GM19035 (cell line): ENCODE results near the gene TRIM38.
"Not testable (repeated sequence)": the region's sequence is repeated elsewhere in the genome, so short reads cannot be mapped to it uniquely, and the experiment has no call there.

Source experiments
- ATAC-seq: cut with Tn5 transposase; IDR thresholded peaks from one replicate; pipeline ENCODE4 v1.9.1; 2021; ENCODE audit not compliant: unreplicated experiment

Gene TRIM38

DNA sequence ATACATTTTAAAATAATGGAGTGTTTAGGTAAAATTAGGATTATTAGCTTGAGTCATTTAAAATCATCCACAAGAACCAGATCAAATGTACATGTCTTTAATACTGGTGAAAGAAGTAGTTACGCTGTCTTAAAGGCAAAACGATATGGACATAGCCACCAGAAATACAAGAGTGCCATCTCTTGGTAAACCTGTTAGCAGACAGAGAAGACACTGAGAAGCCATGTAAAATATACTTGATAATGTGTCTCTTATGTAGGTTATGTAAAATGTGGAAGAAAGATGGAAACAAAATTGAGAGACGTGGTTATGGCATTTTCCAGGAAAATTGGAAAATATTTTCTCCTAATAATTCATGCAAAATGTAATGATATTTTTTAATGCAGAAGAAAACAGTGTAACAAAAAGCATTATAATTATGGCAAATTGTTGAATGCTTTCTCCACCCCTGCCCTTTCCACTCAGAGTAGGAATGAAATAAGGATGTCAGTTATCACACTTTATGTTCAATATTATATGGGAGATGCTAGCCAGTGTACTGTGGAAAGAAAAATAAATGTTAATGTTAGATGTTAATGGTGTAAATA is 19.9 kb upstream of the TRIM38 start:
- ATAC-seq: no peak

GRCh38 chr6:25943887-25944286 is 18.7 kb upstream of the TRIM38 start:
- ATAC-seq: no peak

DNA sequence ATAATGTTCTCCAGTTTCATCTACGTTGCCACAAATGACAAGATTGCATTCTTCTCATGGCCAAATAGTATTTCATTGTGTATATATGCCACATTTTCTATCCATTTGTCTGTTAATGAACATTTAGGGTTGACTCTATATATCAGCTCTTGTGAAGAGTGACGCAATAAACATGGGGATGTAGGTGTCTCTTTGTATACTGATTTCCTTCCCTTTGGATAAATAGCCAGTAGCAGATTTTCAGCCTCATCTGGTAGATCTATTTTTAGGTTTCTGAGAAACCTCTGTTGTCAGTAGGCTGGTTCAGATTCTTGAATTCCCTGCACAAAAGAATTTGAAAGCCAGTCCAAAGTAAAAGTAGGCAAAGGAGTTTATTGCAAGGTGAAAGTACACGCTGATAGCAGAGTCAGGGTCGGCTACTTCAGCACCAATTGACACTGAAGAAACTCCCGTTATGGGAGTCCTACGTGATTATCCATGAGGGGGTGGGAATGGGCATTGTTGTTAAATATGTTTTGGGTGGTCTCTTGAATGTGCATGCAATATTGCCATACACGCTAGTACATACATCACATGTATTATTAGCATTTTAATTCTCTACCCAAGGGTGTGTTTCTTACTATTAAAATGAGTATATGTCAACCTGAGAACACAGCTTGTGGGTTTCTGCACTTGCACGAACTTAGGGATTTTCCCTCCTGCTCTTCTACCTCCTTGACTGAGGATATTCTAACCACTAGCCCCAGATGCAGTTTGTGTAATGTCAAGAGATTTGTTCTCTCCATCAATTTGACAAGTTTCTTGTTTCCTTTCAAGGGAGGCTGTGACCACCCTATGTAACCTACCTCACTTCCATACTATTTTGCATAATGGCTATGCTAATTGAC is 17.7 kb upstream of the TRIM38 start:
- ATAC-seq: peak; percentile 92

GRCh38 chr6:25945738-25946137 is 16.9 kb upstream of the TRIM38 start:
- ATAC-seq: not testable (repeated sequence)

GRCh38 chr6:25946631-25947030 is 16.0 kb upstream of the TRIM38 start:
- ATAC-seq: no peak

DNA sequence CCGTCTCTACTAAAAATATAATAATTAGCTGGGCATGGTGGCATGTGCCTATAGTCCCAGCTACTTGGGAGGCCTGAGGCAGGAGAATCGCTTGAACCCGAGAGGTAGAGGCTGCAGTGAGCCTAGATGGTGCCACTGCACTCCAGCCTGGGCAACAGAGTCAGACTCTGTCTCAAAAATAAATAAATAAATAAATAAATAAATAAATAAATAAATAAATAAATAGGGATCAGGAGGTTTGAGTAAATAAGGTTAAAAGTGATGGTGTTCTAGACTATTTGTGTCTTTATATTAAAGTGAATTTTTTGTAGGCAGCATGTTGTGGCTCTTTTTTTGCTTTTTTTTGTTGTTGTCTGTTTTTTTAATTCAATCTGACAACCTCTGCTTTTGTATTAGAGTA is 15.1 kb upstream of the TRIM38 start:
- not testable (repeated sequence) for ATAC-seq

DNA sequence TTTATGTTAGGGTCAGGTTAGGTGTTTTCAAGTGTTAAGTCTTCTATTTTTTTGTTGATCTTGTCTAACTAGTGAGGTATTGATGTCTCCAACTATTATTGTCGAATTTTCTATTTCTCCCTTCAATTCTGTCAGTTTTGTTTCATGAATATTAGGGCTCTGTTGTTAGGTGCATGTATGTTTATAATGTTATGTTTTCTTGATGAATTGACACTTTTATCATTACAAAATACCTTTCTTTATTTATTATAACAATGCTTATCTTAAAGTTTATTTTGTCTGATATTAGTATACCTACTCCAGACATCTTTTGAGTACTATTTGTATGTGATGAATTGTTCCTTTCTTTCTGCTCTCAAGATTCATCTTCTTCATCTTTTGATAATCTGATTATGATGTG is 12.9 kb upstream of the TRIM38 start:
- ATAC-seq: no peak

DNA sequence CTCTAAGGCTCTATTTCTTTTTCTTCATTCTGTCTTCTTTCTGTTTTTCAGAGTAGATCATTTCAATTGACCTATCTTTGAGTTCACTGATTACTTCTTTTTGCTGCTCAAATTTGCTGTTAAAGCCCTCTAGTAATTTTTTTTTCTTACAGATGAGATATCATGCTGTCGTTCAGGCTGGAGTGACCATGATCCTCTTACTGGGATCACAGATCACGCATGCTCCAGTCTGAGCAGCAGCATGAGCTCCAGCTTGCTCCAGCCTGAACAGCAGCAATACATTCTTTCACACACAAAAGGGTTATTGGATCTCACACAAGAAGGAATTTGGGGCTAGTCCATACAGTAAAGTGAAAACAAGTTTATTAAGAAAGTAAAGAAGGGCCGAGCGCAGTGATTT is 12.3 kb upstream of the TRIM38 start:
- no peak for ATAC-seq

DNA sequence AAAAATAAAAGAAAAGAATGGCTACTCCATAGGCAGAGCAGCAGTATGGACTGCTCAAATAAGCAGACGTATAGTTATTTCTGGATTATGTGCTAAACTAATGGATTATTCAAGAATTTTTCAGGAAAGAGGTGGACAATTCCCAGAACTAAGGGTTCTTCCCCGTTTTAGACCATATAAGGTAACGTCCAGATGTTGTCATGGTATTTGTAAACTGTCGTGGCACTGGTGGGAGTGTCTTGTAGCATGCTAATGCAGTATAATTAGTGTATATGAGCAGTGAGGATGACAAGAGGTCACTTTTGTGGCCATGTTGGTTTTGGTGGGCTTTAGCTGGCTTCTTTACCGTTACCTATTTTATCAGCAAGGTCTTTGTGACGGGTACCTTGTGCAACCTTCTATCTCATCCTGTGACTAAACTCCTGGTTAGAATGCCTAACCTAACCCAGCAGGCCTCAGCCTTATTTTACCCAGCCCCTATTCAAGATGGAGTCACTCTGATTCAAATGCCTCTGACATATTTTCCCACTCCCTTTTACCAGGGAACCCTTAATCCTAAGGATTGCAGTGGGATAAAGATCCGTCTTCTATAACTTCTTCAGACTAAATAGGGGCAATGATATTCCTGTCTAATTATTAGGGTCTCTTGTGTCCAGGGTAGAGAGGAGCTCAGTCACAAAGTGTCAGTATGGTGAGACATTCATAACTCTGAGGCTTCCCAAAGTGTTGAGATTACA is 11.1 kb upstream of the TRIM38 start:
- ATAC-seq: no peak

- no peak for ATAC-seq
Observed at GRCh38 chr6:25952535-25952934, 10.1 kb upstream of the TRIM38 start.

DNA sequence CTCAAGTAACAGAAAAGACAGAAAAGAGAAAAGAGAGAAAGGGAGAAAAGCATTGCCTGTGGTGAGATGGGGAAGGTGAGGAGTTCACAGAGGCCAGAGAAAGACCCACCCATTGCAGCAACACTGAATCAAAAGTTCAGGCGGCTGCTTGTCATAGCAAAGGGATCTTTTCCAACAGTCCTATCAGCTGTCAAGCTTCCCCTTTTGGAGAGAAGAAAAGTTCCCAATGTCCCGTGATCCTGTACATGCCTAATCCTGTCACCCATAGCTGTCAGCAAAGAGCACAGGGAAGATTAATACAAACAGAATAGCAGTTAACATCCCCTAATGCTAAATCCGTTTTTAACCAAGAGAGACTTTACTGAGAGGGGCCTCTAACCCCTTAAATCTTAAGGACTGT is 8.9 kb upstream of the TRIM38 start:
- no peak for ATAC-seq

- no peak for ATAC-seq
Observed at GRCh38 chr6:25954756-25955155, 7.8 kb upstream of the TRIM38 start.

DNA sequence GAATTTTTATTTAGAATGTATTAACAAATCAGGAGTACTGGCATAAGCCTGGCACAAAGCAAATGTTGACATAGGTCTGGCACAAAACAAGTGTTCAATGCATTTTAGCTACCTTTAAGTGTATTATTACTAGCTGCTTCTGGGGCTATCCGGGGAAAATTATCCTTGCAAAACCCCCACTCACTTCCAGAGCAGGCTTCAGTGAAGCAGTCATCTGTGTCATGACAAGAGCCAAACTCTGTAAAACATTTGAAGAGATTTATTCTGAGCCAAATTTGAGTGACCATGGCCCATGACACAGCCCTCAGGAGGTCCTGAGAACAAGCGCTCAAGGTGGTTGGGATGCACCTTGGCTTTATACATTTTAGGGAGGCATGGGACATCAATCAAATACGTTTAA is 6.4 kb upstream of the TRIM38 start:
- ATAC-seq: no peak

- no peak for ATAC-seq
Observed at GRCh38 chr6:25958700-25959162, 3.9 kb upstream of the TRIM38 start.

DNA sequence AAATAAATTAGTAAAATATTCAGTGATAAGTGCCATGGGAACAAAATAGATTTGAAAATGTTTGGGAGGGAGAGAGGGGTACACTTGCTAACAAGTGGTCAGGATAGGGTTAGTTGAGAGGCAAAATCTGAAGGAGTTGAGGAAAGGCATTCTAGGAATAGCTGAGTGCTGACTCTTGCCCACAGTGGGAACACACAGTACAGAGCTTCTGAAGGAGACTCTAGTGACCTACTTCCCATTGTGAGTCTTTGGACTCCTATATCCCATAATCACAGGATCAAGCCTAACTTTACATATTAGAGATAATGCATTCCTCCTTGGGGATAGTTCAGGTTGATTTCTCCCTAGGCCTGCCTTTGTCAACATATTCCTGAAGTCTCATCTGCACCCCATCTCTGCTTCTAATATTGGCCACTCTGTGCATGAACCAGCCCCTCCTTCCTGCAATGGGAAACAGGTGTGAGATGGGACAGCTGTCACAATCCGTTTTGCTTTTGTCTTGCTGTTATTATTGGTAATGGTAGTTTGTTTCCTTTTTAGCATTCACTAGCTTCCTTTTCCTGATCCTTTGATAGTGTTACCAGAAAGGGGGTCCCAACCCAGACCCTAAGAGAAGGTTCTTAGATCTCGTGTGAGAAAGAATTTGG is 2.6 kb upstream of the TRIM38 start:
- ATAC-seq: no peak

DNA sequence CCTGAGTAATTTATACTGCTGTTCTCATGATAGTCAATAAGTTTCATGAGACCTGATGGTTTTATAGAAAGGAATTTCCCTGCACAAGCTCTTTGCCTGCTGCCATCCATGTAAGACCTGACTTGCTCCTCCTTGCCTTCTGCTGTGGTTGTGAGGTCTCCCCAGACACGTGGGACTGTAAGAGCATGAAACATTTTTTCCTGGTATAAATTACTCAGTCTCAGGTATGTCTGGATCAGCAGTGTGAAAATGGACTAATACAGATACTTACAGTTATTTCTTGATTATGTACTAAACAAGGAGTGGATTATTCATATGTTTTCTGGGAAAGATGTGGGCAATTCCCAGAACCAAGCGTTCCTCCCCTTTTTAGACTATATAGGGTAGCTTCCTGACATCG is 1.9 kb upstream of the TRIM38 start:
- ATAC-seq: no peak

DNA sequence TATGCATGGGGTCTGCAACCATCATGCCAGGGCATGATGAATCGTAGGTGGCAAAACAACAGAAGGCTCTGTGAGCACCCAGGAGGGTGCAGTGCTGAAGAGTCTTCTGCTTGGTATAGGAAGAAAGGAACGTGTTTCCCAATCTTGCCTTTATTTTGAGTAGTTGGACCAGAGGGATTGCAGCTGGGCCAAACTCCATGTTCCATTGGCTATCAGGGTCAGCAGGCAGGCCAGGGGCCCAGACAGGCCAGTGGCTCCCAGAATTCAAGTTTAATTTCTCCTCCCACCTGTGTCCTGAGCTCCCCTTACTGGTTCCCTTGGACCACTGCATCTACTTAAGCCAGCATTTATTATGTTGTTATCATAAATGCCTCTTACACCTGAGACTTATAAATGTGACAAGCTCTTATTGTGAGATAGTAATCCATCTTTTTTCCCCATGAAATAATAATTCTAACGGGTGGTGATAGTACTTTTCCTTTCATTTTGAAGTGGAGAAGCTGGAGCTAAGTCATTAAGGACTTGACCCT is 918 bp upstream of the TRIM38 start:
- no peak for ATAC-seq

GRCh38 chr6:25963426-25964123 is 973 bp downstream of the TRIM38 start:
- no peak for ATAC-seq

DNA sequence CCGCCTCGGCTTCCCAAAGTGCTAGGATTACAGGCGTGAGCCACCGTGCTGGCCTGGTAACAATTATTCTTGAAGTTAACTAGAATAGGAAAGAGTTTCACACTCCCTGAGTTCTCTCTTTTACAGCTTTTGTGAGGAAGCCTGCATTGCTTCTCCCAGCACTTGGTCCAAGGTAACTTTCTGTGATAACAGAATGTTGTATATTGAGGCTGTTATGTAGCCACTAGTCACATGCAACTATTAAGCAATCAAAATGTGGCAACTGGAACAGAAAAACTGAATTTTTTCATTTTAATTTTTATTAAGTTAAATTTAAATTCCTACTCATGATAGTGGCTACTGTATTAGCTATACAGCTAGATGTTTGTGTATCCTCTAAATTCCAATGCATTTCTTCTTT is 2.5 kb downstream of the TRIM38 start:
- no peak for ATAC-seq

- ATAC-seq: no peak
Observed at GRCh38 chr6:25966711-25967110, 4.1 kb downstream of the TRIM38 start.
